OCI-LY1 (cell line): Measurements from ENCODE around the gene RPL36A.

Source experiments
- H2AFZ ChIP-seq: fragments of 200-600 bp; sonication (generic), shearing (Covaris generic); 2 replicates; pipeline ENCODE4 v1.6.0; 2014; ENCODE audit warnings: antibody characterized with exemption, mild to moderate bottlenecking, low read length
- H3F3A ChIP-seq: fragments of 200-600 bp; sonication (generic), shearing (Covaris generic); 2 replicates; pipeline ENCODE4 v1.6.0; 2014; ENCODE audit warnings: mild to moderate bottlenecking, antibody characterized with exemption, low read length, moderate library complexity; ENCODE audit not compliant: insufficient read depth
- H3K27ac ChIP-seq: fragments of 200-600 bp; sonication (generic); 2 replicates; pipeline ENCODE4 v1.5.1; 2014; ENCODE audit warnings: low read length, mixed run types, mild to moderate bottlenecking, low read depth; ENCODE audit not compliant: poor library complexity, severe bottlenecking
- H3K27me3 ChIP-seq: fragments of 200-600 bp; sonication (generic); 2 replicates; pipeline ENCODE4 v1.6.0; 2014; ENCODE audit warnings: antibody characterized with exemption, mild to moderate bottlenecking, low read length, moderate library complexity; ENCODE audit not compliant: insufficient read depth
- H3K36me3 ChIP-seq: fragments of 200-600 bp; sonication (generic); 2 replicates; pipeline ENCODE4 v1.6.1; 2014; ENCODE audit warnings: mild to moderate bottlenecking, antibody characterized with exemption, low read length, moderate library complexity, mixed read lengths; ENCODE audit not compliant: insufficient read depth
- H3K4me1 ChIP-seq: fragments of 200-600 bp; sonication (generic); 2 replicates; pipeline ENCODE4 v1.5.1; 2014; ENCODE audit warnings: mild to moderate bottlenecking, low read length, moderate library complexity; ENCODE audit not compliant: insufficient read depth, severe bottlenecking
- H3K4me2 ChIP-seq: fragments of 200-600 bp; sonication (generic), shearing (Covaris generic); 2 replicates; pipeline ENCODE4 v1.6.1; 2014; ENCODE audit warnings: low read length
- H3K4me3 ChIP-seq: fragments of 200-600 bp; sonication (generic); 2 replicates; pipeline ENCODE4 v1.5.1; 2014; ENCODE audit warnings: low read length, low read depth, mild to moderate bottlenecking, mixed read lengths; ENCODE audit not compliant: poor library complexity, severe bottlenecking
- H3K79me2 ChIP-seq: fragments of 200-600 bp; shearing (Covaris generic); 2 replicates; pipeline ENCODE4 v1.6.1; 2016; ENCODE audit warnings: mixed run types, low read length, mixed read lengths; ENCODE audit not compliant: insufficient read depth
- H3K9ac ChIP-seq: fragments of 200-600 bp; sonication (generic), shearing (Covaris generic); 2 replicates; pipeline ENCODE4 v1.6.1; 2014; ENCODE audit warnings: mild to moderate bottlenecking, low read length, mixed read lengths
- H3K9me2 ChIP-seq: fragments of 200-600 bp; sonication (generic), shearing (Covaris generic); 2 replicates; pipeline ENCODE4 v1.6.1; 2014; ENCODE audit warnings: low read depth, mild to moderate bottlenecking, low read length, mixed read lengths
- H3K9me3 ChIP-seq: fragments of 200-600 bp; shearing (Covaris generic); 2 replicates; pipeline ENCODE4 v1.6.1; 2014; ENCODE audit warnings: low read length, mixed read lengths
- H4K20me1 ChIP-seq: fragments of 200-600 bp; sonication (generic), shearing (Covaris generic); 2 replicates; pipeline ENCODE4 v1.6.0; 2016; ENCODE audit warnings: mild to moderate bottlenecking, low read length; ENCODE audit not compliant: insufficient read depth
- EZH2 ChIP-seq: fragments of 200-600 bp; sonication (generic), shearing (Covaris generic); IDR thresholded peaks from 2 replicates; pipeline ENCODE4 v1.8.0; 2017; ENCODE audit warnings: borderline replicate concordance, mixed run types, mild to moderate bottlenecking, antibody characterized with exemption, low read length, moderate library complexity, mixed read lengths
- TF ChIP-seq, protein P1 (sequence below): fragments of 200-600 bp; sonication (generic), shearing (Covaris generic); IDR thresholded peaks from 2 replicates; pipeline ENCODE4 v1.5.1; 2017; ENCODE audit warnings: mild to moderate bottlenecking, antibody characterized with exemption, low read length, moderate library complexity, mixed read lengths

RPL36A gene

DNA sequence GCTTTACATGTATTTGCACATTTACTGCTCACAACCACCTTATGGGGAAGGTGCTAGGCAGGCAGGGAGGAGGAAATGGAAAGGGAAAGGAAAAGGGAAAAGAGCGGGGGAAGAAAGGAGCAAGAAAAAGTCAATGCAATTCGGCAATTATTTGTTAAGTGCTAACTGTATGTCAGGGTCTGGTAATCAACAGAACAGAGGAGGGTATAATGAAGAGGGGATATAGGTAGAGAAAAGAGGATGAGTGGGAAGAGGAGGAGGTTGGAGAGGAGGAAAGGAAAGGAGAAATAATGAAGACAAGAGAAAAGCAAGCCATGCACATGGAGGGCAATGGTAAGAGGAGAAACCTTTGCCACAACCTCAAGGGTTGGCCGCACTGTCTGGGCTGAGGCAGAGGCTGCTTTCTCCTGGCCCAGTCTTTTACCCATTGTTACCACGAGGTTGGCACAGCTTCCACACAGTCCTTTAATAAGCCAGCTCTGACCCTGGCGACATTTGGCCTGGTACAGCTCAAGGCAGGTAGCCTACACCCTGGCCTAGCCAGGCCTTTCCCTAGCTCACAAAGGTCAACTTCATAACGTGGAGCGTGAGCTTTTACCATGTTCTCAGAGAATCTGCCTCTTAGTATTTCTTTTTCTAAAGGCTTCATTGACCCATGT, 5.7 kb upstream of the RPL36A start:
- H2AFZ ChIP-seq, result no peak overlapping the region

DNA sequence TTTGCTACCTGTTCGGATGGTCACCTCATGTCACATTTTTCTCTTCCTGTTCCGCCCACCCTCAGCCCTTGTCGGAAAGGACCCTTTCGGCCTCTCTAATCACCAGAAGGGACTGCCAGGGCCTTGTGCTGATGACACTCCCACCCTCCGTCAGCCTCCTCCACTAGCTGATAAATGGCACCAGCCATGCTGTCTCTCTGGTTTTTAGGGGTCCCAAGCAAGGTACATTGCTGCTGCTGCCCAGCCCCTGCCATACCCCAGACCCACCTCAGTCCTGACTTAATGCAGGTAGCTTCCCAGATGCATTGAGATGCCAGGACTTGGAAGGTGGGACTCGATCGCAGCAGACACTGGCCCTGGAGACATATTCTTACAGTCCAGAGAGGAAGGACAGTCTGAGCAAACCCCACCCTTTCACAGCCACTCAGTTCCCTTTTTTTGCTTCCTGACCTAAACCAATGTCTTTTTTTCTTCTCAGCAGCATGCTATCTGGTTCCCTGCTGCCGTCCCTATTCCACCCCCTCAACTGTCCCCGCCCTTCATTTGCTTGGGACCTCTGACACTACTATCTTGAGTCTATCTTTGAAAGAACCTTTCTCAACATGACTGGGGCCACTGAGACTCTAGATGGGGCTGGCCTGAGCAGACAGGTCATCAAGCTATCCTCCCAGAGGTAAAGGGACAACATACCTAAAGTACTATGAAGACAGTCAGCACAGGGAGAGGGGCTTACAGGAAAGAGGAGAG, 4.8 kb upstream of the RPL36A start, which contains the start of gene BTK:
TSS of gene BTK (minus strand) at position 397 of the 747 bp plus-strand sequence. CDS start 10,907 bp downstream, outside the sequence.
- Histone ChIP-seq H3K9ac (peak within 1 kb of the TSS; percentile 81), H4K20me1 (no peaks in the 10 kb centered on the region), H3K27ac (peak within 1 kb of the TSS; percentile 80), H3K4me2 (peak within 1 kb of the TSS; percentile 69), H3K79me2 (peaks cover 19% of the 10 kb centered on the region), H3K4me1 (peaks cover 55% of the 10 kb centered on the region), H3K4me3 (peak within 1 kb of the TSS; percentile 70), H2AFZ (no peak within 1 kb of the TSS), H3K36me3 (peaks cover 5% of the 10 kb centered on the region; the same call in 1 of the 2 replicates), H3K9me3 (no peaks in the 10 kb centered on the region), H3K27me3 (no peaks in the 10 kb centered on the region), H3K9me2 (no peaks in the 10 kb centered on the region), H3F3A (no peaks in the 10 kb centered on the region)
- TF ChIP-seq, protein P1, sequence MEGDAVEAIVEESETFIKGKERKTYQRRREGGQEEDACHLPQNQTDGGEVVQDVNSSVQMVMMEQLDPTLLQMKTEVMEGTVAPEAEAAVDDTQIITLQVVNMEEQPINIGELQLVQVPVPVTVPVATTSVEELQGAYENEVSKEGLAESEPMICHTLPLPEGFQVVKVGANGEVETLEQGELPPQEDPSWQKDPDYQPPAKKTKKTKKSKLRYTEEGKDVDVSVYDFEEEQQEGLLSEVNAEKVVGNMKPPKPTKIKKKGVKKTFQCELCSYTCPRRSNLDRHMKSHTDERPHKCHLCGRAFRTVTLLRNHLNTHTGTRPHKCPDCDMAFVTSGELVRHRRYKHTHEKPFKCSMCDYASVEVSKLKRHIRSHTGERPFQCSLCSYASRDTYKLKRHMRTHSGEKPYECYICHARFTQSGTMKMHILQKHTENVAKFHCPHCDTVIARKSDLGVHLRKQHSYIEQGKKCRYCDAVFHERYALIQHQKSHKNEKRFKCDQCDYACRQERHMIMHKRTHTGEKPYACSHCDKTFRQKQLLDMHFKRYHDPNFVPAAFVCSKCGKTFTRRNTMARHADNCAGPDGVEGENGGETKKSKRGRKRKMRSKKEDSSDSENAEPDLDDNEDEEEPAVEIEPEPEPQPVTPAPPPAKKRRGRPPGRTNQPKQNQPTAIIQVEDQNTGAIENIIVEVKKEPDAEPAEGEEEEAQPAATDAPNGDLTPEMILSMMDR, result no peak
- TF ChIP-seq EZH2, result no peak

More for the DNA sequence above, 5.7 kb upstream of the RPL36A start:
- Histone ChIP-seq H3K79me2 (peaks cover 19% of the 10 kb centered on the region), H3K36me3 (0 out of 2 replicates have a peak, but pooled peaks cover 5% of the 10 kb centered on the region), H3K4me3 (peak overlapping the region; percentile 70), H3K9me2 (no peaks in the 10 kb centered on the region), H3K4me1 (peaks cover 52% of the 10 kb centered on the region), H3K27ac (peak overlapping the region; percentile 80), H3K9ac (peak overlapping the region; percentile 81), H3K4me2 (peak overlapping the region; percentile 69), H3K27me3 (no peaks in the 10 kb centered on the region), H4K20me1 (no peaks in the 10 kb centered on the region), H3K9me3 (no peaks in the 10 kb centered on the region), H3F3A (no peaks in the 10 kb centered on the region)
- TF ChIP-seq, protein P1, result no peak
- no peak for TF ChIP-seq EZH2

DNA sequence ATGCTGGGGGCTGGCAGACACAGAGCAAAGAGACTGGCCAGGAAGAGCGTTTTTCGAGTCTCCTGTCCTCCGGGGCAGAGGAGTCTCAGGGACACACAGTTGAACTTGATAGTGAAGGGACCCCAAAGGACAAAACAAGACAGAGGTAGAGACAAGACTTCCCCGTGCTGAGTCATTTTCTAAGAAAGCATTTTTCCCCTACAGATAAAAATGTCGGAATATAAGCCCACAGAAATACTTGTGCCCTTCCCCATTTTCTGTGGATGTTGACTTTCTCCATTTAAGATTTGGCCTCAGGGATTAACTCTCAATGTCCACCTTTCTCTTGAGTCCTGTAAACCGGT, 4.3 kb upstream of the RPL36A start:
- peak overlapping the region; percentile 25; the same call in 1 of the 2 replicates for H3K9ac ChIP-seq
- H2AFZ ChIP-seq, result no peak overlapping the region
- H3K9me2 ChIP-seq, result no peaks in the 10 kb centered on the region
- peak overlapping the region; percentile 80 for H3K27ac ChIP-seq
- H3K4me1 ChIP-seq, result peaks cover 55% of the 10 kb centered on the region
- H3K9me3 ChIP-seq, result no peaks in the 10 kb centered on the region
- H3F3A ChIP-seq, result no peaks in the 10 kb centered on the region
- peak overlapping the region; percentile 69 for H3K4me2 ChIP-seq
- no peaks in the 10 kb centered on the region for H4K20me1 ChIP-seq
- no peaks in the 10 kb centered on the region for H3K27me3 ChIP-seq
- no peak for TF ChIP-seq EZH2
- TF ChIP-seq, protein P1, result no peak
- peaks cover 11% of the 10 kb centered on the region for H3K36me3 ChIP-seq
- peak overlapping the region; percentile 70 for H3K4me3 ChIP-seq
- H3K79me2 ChIP-seq, result peaks cover 24% of the 10 kb centered on the region
